ENCODE data around the gene ATP1A3.
A peak's percentile ranks its signal among the peaks of the same experiment; 100 is the strongest.

ATP1A3 gene

DNA sequence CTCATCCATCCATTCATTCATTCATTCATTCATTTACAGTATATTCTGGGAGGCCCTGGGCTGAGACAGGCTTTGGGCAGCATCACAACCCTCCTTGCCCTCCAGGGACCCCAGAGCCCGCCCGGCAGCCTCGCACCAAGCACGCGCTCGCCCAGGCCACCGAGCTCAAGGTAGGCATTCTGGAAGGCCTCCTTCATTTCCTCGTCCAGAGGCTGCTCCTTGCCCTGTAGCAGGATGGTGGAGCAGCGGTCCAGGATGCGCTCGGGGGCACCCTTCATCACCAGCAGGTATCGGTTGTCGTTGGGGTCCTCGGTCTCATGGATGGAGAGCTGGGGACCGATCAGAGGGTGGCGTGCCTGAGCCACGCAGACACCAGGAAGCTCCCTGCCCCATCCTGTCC lies 15.6 kb downstream of the ATP1A3 start:
- Mint-ChIP-seq H3K27ac (no peak overlapping the region), H3K9me3 (no peaks in the 10 kb centered on the region), H3K36me3 (ENCODE audit: low read depth) (no peaks in the 10 kb centered on the region), H3K4me3 (no peak overlapping the region), H3K4me1 (no peaks in the 10 kb centered on the region), H3K27me3 (no peaks in the 10 kb centered on the region)
- no peak for ATAC-seq
- no peak for DNase-seq

DNA sequence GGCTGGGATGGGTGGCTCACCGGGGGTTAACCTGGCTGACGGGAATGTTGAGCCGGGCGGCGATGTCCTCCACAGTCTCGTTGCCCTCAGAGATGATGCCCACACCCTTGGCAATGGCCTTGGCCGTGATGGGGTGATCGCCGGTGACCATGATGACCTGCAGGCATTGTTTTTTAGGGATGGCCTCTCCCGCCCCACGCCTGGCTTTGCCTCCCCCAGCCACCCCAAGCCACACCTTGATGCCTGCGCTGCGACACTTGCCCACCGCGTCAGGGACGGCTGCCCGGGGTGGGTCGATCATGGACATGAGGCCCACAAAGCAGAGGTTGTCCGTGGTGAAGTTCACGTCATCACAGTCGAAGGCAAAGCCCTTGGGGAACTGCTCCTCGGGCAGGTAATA lies 16.1 kb downstream of the ATP1A3 start:
- Mint-ChIP-seq H3K27me3 (no peaks in the 10 kb centered on the region), H3K9me3 (no peaks in the 10 kb centered on the region), H3K36me3 (ENCODE audit: low read depth) (no peaks in the 10 kb centered on the region), H3K4me1 (no peaks in the 10 kb centered on the region), H3K4me3 (no peak overlapping the region), H3K27ac (no peak overlapping the region)
- DNase-seq: no peak
- no peak for ATAC-seq

DNA sequence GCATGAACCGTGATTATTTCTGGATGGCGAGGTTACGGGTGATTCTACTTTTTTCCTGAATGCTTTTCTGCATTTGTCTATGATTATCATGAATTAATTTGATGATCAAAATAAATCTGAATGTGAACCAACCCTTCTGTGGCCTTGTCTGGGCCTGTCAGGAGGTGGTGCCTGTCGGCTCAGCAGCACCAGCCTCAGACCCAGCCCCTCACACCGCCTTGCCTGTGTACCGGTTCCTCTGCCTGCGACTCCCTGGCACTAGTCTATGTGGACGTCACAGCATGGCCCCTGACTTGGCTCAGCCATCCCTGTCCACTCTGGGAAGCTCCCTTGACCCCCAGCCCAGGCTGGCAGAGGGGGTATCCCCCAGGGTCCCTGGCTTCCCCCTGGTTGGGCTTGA lies 19.4 kb downstream of the ATP1A3 start:
- ATAC-seq: no peak
- Mint-ChIP-seq H3K9me3 (no peaks in the 10 kb centered on the region), H3K4me3 (no peak overlapping the region), H3K36me3 (ENCODE audit: low read depth) (no peaks in the 10 kb centered on the region), H3K27ac (no peak overlapping the region), H3K4me1 (no peaks in the 10 kb centered on the region), H3K27me3 (no peaks in the 10 kb centered on the region)
- DNase-seq: no peak

DNA sequence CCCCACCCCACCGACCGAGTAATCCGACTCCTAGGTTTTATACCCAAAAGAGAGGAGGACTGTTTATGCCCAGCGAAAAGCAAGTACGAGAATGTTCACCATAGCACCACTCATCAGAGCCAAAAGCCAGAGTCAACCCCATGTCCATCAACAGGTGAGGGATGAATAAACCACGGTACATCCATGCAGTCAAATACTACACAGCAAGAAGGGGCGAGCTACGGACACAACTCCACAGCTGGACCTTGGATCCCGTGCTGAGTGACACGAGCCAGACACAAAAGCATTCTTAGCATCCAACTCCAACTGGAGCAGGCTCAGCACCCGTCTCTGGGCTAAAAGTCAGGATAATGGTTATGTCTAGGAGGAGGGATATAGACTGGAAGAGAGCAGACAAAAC lies 22.7 kb downstream of the ATP1A3 start:
- Mint-ChIP-seq H3K9me3 (no peaks in the 10 kb centered on the region), H3K4me3 (no peak overlapping the region), H3K27ac (no peak overlapping the region), H3K27me3 (no peaks in the 10 kb centered on the region), H3K4me1 (no peaks in the 10 kb centered on the region), H3K36me3 (ENCODE audit: low read depth) (no peaks in the 10 kb centered on the region)
- ATAC-seq (no peak), DNase-seq (no peak)

DNA sequence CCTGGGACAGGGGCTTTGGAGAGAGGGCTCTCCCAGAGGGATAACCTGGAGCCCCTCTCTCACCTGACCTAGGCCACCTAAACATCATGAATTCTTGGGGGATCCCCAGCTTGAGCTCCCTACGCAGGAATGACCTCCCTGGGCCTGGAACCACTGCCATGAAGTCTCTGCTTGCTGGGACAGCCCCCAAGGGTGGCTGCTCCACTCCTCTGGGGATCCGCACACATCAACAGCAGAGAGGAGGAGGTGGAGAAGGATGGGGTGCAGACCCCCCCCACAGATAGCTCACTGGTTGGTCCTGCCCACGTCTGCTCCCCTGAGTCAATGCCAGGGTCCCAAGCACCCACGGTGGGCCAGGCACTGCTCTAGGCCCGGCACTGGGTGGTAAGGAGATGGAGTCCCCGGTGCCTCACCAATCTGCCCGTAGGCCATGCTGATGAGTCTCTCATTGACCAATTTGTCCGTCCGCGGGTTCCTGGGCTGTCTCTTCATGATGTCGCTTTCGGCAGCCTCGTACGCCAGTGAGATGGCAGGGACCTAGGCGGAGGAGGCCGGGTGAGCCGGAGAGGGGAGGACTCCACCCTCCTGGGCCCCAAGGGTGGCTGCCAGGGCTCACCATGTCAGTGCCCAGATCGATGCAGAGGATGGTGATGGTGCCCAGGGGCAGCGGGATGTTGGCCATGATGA lies 24.1 kb downstream of the ATP1A3 start:
- Mint-ChIP-seq H3K27me3 (no peaks in the 10 kb centered on the region), H3K4me3 (no peak overlapping the region)
- ATAC-seq: no peak

DNA sequence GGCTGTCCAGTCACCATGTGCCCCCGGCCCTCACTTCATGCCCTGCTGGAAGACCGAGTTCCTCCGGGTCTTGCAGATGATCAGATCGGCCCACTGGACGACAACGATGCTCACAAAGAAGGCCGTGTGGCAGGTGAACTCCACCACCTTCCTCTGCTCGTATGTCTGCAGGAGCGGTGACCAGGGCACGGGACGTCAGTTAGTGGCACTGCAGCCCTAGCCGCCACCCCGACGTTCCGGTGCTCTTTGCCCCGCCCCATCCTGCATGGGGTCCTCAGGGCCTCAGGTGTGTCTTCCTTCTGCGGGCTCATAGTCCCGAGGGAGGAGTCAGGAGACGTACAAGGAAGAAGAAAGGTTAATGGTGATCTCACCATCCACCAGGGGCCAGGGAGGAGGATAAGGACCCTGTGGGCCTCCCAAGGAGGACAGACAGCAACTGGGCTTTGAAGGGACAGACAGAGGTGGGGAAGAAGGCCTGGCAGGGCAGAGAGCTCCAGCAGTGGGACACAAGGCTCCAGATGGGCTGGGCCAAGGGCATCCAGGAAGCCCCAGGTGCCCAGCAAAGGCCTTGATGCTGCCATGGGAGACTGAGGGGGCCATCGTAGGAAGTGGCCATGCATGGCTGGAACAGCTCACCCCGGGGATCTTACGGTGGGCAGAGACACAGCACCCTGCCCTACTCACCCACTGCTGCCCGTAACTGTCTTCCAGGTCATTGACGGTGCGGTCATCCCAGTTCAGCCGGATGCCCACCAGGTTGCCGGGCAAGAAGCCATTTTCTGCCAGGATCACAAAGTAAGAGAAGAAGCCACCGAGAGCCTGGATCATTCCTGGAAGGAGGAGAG lies 25.1 kb downstream of the ATP1A3 start:
- ATAC-seq: no peak
- H3K9me3 Mint-ChIP-seq: no peaks in the 10 kb centered on the region
- no peaks in the 10 kb centered on the region for H3K36me3 Mint-ChIP-seq (ENCODE audit: low read depth)
- H3K4me3 Mint-ChIP-seq: no peak overlapping the region
- H3K27me3 Mint-ChIP-seq: no peaks in the 10 kb centered on the region
- DNase-seq: no peak
- no peaks in the 10 kb centered on the region for H3K4me1 Mint-ChIP-seq
- H3K27ac Mint-ChIP-seq: no peak overlapping the region

More for the DNA sequence above, 24.1 kb downstream of the ATP1A3 start:
- Mint-ChIP-seq H3K27ac (no peak overlapping the region), H3K9me3 (no peaks in the 10 kb centered on the region), H3K36me3 (ENCODE audit: low read depth) (no peaks in the 10 kb centered on the region), H3K4me1 (no peaks in the 10 kb centered on the region)
- no peak for DNase-seq

DNA sequence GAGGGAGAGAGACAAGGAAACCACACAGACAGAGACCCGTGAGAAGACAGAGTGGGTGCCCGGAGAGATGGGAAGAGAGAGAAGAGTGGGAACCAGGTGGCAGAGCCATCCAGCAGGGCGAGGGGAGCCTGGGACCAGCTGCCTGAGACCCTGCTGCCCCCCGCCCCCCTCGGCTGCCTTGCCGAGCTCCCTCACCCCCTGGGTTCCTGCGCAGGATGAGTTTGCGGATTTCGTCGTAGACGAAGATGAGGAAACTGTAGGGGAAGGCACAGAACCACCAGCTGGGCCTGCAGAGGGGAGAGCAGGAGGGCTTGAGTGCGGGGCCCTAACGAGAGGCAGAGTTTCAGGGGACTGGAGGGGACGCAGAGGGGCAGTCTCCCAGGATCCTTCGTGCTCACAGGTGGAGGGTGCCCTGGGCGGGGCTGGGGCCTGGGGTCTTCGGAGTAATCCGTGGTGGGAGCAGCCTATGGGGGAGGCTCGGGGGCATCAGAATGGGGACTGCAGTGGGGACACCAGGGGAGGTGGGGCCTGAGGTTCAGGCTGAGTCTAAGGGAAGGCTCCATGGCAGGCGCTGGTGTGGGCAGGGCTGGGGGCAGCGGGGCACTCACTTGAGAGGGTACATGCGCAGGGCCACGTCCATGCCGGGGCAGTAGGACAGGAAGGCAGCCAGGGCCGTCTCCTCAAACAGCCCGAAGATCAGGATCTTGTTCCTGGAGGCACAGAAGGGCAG lies 26.8 kb downstream of the ATP1A3 start:
- Mint-ChIP-seq H3K36me3 (ENCODE audit: low read depth) (no peaks in the 10 kb centered on the region), H3K4me1 (no peaks in the 10 kb centered on the region), H3K27ac (no peak overlapping the region), H3K9me3 (no peaks in the 10 kb centered on the region), H3K27me3 (no peaks in the 10 kb centered on the region), H3K4me3 (no peak overlapping the region)
- DNase-seq (no peak), ATAC-seq (no peak)

DNA sequence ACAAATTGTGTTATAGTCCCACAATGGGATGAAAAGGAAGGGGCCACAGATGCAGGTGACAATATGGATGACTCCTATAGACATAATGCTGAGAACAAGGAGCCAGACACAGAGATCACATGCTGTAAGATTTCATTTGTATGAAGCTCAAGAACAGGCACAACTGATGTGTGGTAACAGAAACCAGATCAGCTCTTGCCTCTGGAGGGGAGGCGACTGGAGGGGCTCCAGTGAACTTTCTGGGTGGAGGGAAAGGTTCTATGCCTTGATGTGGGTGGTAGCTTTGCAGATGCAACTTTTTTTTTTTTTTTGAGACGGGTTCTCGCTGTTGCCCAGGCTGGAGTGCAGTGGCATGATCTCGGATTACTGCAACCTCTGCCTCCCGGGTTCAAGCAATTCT lies 28.9 kb downstream of the ATP1A3 start:
- Mint-ChIP-seq H3K9me3 (no peaks in the 10 kb centered on the region), H3K36me3 (ENCODE audit: low read depth) (no peaks in the 10 kb centered on the region), H3K27me3 (no peaks in the 10 kb centered on the region), H3K4me1 (no peaks in the 10 kb centered on the region), H3K4me3 (no peak overlapping the region), H3K27ac (no peak overlapping the region)
- DNase-seq (no peak), ATAC-seq (no peak)

DNA sequence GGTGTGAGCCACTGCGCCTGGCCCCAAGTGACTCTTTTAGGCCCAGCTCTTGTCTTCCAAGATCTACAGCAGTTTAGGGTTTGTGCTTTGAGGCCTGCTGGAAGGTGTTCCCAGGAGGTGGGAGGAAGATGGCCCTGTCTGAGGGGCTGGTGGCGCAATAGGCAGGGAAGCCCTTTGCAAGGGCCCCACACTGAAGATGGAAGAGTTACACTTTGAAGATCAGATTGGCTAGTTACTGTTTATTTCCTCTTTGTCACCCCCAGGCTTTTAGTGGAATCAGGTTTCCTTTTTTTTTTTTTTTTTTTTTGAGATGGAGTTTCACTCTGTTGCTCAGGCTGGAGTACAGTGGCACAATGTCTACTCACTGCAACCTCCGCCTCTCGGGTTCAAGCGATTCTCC lies 33.1 kb downstream of the ATP1A3 start:
- Mint-ChIP-seq H3K36me3 (ENCODE audit: low read depth) (no peaks in the 10 kb centered on the region), H3K9me3 (no peaks in the 10 kb centered on the region), H3K27me3 (no peaks in the 10 kb centered on the region), H3K4me3 (no peak overlapping the region), H3K4me1 (peaks cover 17% of the 10 kb centered on the region), H3K27ac (no peak overlapping the region)
- no peak for ATAC-seq
- no peak for DNase-seq

DNA sequence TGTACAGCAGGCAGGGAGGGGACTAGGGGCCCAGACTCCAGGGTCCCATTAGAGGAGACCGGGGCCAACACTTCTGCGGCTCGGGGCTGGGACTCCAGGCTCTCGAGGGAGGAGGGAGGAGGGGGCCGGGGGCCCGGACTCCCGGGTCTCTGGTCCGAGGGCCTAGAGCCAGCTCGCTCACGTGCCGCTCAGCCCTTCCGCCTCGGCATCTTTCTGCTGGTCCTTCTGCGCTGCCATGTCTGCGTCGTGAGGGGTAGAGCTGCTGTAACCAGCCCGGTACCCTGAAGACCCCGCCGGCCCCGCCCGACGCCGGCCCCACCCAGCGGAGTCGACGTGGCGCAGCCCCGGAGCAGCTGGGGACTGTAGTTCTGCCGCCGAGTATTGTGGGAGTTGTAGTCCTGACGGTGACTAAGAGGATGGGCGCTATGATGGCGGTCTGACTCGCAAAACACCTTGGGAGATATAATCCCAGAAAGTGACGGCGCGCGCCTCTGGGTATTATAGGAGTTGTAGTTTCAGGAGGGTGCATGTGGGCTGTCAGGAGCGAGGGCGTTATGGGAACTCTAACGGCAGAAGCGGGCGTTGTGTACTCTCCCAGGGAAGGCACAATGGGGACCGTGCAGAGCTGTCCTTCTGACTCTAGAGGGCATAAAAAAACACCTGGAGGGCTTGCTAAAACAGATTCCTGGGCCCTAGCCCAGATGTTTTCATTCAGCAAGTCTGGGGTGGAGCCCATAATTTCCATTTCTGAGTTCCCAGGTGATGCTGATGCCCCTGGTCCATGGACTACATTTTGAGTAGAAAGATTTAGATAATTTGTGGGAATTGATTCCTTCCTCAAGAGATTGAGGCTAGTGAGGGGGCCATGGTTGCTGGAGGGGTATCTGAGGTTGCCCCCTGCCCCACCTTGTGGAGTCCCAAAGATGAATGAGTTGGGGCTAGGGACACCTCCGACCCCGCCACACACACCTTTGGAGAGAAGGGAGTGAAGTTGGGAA lies 34.7 kb downstream of the ATP1A3 start, which contains the start of gene RABAC1:
RABAC1 (minus strand) TSS at position 266 of the 998 bp plus-strand sequence; CDS start at position 237, 29 bp downstream.
- peak within 1 kb of the TSS; percentile 90 for H3K4me3 Mint-ChIP-seq
- H3K27ac Mint-ChIP-seq: peak within 1 kb of the TSS; percentile 84
- H3K4me1 Mint-ChIP-seq: peaks cover 17% of the 10 kb centered on the region
- no peaks in the 10 kb centered on the region for H3K36me3 Mint-ChIP-seq (ENCODE audit: low read depth)
- ATAC-seq (peak; percentile 96), DNase-seq (peak; percentile 88)
- H3K9me3 Mint-ChIP-seq: no peaks in the 10 kb centered on the region
- H3K27me3 Mint-ChIP-seq: no peaks in the 10 kb centered on the region

DNA sequence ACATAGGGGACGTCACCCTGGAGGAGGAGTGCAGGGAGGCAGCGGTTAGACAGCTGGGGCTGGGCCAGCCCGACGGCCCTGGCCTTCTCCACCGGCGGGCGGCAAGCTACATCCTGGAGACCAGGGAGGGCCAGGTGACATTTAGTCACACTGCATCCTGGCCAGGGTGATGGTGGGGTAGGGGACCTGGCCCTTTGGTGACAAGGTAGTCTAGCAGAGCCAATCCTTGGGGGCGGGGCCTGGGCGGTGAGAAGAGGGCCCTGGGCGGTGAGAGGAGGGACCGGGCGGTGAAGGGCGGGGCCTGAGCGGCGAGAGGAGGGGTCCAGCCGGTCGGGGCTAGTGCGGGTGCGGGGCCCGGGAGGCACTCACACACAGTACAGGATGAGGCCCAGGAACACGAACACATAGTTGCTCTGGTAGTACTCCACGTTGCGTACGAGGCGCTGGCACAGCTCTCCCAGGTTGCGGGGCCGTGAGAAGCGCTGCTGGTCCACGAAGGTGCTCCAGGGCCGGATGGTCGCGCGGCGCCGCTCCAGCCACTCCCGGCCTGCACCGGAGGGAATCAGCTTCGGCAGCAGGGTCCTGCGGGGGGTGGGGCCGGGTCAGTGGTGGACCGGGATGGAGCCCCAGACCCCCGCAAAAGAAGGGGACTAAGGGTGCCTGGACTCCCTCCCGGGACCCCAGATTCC lies 35.5 kb downstream of the ATP1A3 start:
- Mint-ChIP-seq H3K4me3 (peak overlapping the region; percentile 90), H3K4me1 (peaks cover 17% of the 10 kb centered on the region), H3K9me3 (no peaks in the 10 kb centered on the region), H3K36me3 (ENCODE audit: low read depth) (no peaks in the 10 kb centered on the region), H3K27ac (peak overlapping the region; percentile 56), H3K27me3 (no peaks in the 10 kb centered on the region)
- DNase-seq: peak; percentile 90
- ATAC-seq: peak; percentile 67

DNA sequence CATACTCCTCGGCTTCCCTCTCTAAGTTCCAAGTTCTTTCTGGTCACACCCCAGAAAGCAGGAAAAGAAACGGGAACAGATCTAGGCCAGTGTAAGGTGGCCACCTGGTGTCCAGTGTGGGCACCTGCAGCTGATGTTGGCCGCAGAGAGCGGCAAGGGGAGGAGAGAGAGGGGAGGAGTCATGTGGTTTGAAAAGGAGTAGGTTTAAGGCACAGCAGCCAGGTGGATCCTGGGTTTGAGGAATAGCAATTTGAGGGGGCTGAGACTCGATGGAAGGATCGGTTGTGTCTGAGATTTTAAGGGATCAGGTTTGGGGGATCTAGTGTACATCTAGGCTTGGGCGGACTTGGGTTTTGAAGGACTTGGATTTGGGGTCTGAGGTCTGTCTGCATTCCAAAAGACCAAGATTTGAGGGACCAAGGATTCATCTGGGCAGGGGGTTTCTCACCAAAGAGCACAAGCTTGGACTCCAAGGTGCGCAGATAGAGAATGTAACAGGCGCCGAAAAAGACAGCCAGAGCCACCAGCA lies 36.1 kb downstream of the ATP1A3 start:
- no peaks in the 10 kb centered on the region for H3K36me3 Mint-ChIP-seq (ENCODE audit: low read depth)
- ATAC-seq (peak; percentile 26), DNase-seq (peak; percentile 48)
- H3K27me3 Mint-ChIP-seq: no peaks in the 10 kb centered on the region
- H3K4me3 Mint-ChIP-seq: peak overlapping the region; percentile 90
- H3K4me1 Mint-ChIP-seq: peaks cover 17% of the 10 kb centered on the region
- peak overlapping the region; percentile 67 for H3K27ac Mint-ChIP-seq
- no peaks in the 10 kb centered on the region for H3K9me3 Mint-ChIP-seq

DNA sequence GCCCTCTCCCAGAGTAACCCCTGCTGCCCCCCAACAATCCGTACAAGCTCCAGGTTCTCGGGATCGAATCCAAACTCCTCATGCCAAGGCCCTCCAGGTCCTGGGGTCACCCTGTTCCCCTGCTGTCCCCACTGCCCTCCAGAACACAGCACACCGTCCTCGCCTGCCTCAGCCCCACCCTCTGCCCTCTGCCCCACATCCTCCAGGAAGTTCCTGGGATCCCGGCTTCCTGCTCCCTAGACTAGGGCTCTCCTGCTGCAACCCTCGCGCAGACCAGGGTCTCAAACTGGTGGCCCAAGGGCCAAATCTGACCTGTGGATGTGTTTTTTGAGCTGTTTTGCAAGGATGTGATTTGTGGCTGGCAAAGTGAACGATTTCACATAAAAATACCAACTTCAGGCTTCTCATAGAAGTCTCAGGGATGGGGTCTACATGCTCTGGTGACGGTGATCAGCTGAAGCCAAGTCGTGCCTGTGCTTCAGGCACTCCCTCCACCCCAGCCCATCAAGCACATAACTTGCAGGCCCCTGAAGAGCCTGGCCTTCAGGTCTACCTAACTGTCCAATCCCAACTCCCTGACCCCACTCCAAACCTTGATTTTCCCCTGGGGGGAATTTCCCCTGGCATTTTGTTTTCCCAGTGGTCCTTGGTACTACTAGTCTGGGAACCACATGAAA lies 36.7 kb downstream of the ATP1A3 start:
- peak overlapping the region; percentile 67 for H3K27ac Mint-ChIP-seq
- ATAC-seq (no peak), DNase-seq (no peak)
- H3K27me3 Mint-ChIP-seq: no peaks in the 10 kb centered on the region
- H3K4me3 Mint-ChIP-seq: peak overlapping the region; percentile 90
- H3K9me3 Mint-ChIP-seq: no peaks in the 10 kb centered on the region
- no peaks in the 10 kb centered on the region for H3K36me3 Mint-ChIP-seq (ENCODE audit: low read depth)
- H3K4me1 Mint-ChIP-seq: peaks cover 17% of the 10 kb centered on the region
